Fibroblast of skin of right quadriceps (primary cell): ENCODE data around the gene SPNS2.

Experiments
- DNase-seq: peaks from one replicate; pipeline ENCODE4 v3.0.0-alpha.2; 2013

The SPNS2 gene

DNA sequence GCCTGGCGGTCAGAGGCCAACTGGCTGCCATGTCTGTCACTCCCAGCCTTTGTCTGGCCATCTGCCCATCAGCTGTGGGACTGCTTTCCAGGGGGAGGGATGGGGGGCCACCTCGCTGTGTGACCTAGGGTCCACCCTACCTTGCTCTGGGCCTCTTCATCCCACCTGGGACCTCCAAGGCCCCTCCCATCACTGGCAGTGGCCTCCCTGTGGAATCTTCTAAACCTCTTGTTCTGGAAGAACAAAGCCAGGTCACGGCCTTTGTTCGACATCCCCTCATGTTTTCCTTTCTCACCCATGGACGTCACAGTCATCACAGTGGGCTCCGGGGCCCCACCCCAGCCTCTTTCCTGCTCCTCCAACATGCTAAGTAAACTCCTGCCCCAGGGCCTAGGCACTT lies 24.0 kb downstream of the SPNS2 start:
- DNase-seq = no peak

DNA sequence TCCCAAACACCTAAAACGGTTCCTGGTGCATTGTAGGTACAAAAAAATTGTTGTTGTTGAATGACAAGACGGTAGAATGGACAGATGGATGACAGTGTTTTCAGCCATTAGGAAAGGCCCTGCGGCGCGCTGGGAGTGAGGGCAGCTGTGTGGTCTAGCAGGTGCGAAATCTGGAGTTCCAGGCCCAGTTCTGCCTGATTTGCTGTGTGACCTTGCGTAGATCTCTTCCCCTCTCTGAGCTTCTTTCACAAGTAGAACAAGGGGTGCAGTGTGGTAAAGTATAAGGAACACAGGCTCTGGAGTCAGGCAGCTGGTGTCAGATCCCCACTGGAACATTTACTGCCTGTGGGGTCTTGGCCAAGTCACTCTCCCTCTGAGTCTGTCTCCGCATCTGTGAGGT lies 25.3 kb downstream of the SPNS2 start:
- DNase-seq = no peak

DNA sequence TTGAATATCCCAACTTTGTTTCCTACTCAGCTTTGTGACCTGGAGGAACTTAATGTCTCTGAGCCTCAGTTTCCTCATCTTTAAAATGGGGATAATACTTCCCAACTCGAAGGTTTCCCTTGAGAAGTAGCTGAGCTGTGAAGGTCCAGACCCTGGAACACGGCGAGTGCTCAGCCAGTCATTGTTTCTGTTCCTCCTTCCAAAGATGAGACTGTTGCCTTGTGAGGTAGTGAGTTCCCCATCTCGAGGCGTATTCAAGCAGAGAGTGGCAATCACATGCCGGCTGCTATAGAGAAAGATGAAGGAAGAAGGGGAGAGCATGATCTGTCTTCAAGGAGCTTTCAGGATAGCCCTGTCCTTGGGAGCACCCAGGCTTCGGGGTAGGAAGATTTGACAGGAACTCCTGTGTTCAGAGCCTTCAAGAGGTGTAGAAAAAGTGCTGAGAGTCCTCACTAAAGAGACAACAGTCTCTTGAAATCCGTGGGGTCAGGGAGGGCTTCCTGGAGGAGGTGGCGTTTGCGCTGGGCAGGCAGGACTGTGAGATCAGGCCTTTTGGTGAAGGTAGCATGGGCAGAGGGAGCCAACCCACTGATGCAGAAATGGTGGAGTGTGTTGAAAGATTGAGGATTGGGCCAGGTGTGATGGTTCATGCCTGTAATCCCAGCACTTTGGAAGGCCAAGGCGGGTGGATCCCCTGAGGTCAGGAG lies 27.2 kb downstream of the SPNS2 start:
- no peak for DNase-seq

DNA sequence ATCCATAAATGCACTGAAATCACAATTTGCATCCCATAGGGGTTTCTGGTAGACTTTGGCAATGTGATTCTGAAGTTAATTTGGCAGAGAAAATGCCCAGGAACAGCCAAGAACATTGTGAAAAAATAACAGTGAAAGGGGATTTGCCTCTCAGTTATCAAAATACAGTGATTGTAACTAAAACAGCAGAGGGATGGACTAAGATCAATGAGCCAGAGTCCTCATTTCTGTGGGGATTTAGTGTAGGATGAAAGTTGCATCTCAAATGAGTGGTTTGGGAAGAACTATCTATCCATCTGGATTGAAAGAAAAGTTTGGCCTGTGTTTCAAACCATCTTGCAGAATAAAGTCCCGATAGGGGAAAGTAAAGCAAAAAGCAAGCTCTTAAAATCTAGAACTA lies 28.5 kb downstream of the SPNS2 start:
- no peak for DNase-seq

DNA sequence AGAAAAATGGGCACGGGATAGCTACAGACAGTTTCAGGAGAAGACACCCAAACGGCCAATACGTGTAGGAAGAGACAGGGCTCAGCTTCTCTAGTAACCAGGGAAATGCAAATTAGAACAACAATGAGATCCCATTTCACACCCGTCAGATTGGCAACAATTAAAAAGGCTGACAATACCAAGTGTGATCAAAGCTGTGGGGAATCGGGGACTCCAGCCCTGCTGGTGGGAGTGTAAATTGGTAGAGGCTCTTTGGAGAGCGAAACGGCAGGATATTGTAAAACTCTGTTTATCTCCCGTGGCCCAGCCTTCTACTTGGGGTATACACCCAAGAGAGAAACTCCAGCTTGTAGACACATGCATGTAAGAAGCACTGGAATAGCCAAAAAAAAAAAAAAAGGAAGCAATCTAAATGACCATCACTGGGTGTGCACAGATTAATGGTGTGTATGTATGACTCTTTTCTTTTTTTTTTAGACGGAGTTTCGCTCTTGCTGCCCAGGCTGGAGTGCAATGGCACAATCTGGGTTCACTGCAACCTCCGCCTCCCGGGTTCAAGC lies 29.0 kb downstream of the SPNS2 start:
- no peak for DNase-seq

DNA sequence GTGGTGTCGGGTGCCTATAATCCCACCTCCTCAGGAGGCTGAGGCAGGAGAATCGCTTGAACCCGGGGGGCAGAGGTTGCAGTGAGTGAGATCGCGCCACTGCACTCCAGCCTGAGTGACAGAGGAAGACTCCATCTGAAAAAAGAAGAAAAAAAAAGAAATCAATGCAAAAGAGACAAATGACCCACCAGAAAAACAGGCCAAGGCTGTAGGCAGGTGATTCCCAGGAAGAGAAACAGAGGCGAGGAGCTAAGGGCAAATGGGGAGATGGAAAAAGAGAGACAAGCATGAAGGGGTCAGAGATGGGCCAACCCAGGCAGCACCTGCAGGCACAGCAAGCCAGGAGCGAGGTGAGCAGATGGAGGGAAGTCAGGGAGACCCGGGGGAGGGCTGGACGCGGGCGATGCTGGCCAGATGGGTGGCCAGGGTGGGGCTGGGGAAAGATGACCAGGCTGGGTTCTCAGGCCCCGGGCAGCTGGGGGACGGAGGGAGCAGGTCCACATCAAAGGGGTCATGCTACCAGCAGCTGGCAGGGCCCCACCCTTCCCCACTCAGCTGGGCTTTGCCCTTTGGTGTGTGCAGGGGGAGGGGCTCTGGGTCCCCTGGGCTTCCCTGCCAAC lies 31.0 kb downstream of the SPNS2 start:
- no peak for DNase-seq

DNA sequence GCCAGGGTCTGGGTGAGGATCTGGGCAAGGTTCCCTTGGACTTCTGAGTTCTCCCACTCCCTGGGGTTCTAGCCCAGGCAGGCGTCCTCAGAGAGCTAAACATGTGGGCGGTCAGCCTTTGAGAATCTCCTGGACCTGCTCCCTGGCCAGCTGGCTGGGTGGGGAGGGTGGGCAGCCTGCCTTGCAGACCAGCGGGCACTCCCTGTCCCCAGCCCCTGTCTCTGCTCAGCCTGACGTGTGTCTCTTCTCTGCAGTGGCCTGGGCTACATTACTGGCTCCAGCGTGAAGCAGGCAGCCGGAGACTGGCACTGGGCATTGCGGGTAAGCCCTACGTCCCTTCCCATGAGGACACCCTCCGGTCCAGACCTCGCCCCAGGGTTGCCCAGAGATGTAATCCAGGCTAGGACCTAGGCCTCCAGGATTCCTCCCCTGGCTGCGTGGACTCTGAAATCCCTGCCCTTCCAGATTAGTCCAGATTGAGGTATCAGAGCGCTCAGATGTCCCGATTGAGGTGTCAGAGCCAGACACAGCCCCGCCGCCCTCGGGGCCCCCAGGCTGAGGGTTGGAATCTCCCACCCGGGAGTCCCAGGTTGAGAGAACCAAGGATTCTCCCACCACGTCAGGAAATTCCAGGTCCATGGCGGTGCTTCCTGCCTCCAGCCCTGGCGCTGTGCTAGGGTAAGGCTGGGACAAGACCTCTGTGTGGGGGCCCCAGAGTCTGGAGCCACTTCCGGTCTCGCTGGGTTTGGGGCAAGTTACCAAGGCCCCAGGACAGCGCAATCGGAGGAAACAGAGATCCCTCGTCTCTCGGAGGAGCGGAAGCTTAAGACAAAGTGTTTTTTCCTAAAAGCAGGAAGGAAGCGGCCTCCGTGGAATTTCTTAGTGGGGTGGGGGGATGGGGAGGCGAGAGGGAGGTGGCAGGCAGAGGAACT lies 32.4 kb downstream of the SPNS2 start:
- peak; percentile 11 for DNase-seq

DNA sequence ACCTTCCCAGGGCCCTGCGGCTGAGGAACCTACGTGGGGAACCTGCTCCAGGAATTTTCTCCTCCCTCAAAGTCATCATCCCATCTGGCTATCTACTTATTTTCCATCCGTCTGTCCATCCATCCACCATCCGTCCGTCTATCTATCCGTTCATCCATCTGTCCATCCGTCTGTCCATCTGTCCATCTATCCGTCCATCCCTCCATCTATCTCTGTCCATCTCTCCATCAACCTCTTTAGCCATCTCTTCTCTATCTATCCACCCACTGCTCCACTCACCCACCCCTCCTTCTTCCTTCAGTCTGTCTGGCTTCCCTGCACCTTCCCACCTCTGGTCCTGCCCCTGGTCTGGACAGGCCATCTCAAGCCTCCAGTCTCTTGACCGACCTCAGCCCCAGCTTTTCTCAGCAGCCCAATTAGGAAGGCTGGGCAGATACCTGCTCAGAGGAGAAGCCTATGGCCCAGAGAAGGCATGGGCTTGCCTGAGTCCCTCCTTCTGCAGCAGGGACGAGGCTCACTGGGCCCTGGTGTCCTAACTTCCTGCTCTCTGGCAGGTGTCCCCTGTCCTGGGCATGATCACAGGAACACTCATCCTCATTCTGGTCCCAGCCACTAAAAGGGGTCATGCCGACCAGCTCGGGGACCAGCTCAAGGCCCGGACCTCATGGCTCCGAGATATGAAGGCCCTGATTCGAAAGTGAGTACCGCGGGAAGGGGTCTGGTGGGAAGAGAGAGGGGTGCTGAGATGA lies 33.5 kb downstream of the SPNS2 start:
- DNase-seq = no peak

DNA sequence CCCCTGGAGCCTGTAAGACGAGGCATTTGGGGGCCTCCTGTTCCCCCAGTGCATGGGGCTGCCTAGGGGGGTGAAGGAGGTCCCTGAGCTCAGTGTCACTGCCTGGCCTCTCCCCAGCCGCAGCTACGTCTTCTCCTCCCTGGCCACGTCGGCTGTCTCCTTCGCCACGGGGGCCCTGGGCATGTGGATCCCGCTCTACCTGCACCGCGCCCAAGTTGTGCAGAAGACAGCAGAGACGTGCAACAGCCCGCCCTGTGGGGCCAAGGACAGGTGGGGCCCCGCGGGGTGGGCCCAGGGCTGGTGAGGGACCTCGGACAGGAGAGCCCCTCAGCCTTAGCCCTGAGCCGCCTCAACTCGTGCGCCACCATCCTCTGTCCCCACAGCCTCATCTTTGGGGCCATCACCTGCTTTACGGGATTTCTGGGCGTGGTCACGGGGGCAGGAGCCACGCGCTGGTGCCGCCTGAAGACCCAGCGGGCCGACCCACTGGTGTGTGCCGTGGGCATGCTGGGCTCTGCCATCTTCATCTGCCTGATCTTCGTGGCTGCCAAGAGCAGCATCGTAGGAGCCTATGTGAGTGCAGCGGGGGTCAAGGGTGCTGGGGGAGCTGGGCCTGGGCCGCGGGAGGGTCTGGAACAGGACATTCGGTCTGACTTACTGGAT lies 34.3 kb downstream of the SPNS2 start:
- DNase-seq = no peak

DNA sequence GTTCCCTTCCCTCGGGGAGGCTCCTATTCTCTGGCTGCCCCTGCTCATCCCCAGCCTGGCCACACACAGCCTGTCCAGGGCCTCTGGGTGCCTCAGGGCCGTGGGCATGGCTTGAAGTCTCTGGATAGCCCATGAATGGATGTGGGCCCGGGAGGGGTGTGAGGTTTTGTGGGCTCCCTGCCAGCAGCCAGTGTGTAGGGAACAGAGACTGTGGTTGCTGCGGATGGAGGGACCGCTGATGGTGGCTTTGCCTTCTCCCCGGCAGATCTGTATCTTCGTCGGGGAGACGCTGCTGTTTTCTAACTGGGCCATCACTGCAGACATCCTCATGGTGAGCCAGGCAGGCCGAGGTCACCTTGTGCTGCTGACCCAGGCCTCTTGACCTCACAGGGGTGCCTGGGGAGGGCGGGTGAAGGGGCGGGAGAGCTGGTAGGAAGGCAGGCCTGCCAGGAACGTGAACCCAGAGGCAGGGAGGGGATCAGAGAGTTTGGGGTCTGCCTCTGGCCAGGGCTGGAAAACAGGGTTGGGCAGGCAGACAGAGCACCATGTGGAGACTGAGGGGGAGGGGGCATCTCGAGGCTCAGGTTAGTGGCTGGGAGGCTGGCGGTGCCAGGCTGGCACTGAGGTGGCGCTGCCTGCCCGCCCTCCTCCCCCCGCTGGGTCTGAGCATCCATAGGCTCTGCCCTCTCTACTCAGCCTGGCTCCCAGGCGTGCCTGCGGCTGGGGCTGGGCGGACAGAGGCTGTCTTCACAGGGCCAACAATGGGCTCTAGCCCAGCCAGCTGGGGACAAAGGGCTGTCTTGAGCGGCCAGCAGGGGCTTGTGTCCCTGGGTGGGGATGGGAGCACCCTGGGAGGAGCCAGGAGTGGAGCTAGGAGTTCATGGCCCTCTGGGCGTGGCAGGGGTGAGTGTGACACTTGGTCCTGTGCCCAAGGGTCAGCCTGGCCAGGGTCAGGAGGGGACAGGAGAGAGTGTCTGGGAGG lies 35.1 kb downstream of the SPNS2 start:
- no peak for DNase-seq

DNA sequence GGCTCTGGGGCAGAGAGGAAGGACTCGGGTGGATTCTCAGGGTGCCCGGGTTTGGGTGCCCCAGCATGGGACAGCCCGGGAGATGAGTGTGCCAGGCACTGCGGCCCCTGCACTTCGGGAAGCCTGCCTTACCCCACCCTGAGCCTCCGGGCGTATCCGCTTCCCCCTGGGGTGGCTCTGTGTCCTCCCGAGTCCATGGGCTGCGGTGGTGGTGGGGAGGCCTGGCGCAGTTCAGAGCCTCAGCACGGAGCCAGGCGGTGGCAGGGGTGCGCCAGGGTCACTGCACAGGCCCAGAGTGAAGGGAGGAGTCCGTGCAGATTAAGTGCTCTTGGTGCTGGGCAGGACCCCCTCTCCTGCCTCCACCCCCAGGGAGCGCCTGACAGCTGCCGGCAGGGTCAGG lies 35.8 kb downstream of the SPNS2 start:
- DNase-seq = no peak

DNA sequence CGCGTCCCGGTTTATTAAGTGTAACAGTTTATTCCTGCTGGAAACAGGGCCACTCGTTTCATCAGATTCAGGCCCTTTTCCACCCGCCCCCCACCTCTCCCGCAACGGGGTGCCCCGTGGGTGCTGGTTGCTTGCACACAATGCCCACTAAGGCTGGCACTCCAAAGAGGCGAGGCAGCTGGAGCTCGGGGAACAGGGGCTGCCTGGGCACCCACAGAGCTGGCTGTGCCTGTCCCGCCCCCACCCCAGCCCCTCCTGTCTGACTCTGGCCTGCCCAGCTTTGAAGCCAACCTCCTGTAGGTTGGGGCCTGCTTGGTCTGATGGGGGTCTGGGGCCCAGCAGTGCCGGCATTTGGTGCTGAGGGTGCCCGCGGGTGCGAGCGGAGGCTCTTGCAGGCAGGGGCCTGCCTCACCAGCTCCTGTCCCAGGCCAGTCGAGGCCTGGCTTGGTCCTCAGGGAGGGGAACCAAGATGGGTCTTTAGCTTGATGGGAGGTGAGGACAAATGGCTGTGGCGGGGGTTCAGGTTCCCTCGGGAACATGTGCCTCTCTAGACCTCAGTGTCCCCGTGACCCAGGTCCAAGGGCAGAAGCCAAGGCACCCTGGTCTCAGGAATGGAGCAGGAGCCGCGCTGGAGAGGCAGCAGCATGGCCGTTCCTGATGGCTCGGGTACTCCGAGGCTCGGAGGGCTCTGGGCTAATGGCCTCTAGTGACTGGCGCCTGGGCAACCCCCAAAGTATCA lies 36.4 kb downstream of the SPNS2 start:
- no peak for DNase-seq

DNA sequence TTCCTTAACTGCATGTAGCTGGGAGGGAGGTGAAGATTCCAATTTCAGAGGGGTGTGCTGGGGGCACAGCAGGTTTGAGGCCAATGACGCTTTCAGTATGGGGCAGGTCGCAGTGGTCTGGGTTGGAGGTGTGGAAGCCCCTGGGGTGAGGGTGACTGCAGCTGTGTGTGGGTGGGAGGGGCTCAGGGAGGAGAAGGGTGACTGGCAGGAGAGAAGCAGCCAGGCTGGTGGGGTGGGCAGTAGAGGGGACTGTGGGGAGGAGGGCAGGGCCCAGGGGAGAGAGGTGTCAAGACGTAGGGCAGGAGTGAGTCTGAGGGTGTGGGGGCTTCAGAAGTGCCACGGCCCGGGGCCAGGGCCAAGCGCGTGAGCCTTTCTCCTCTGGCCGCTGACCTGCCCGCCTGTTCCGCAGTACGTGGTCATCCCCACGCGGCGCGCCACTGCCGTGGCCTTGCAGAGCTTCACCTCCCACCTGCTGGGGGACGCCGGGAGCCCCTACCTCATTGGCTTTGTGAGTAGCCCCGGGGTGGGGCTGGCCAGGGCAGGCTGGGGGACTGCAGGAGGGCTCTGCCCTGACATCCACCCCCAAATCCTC lies 37.1 kb downstream of the SPNS2 start:
- no peak for DNase-seq

DNA sequence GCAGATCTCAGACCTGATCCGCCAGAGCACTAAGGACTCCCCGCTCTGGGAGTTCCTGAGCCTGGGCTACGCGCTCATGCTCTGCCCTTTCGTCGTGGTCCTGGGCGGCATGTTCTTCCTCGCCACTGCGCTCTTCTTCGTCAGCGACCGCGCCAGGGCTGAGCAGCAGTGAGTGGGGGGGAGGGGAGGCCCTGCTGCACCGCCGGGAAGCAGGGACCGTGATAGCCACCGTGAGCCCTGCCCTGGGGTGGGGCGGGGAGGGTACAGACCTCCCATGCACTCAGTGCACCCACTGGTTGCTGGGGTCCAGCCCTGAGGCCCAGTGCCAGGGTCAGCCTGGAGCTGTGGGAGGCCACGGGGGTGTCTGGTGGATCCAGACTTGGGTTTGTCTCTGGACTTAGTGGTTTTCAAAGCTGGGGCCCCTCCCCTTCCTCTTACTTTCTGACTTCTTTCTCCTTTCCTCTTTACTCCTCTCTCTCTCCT lies 37.6 kb downstream of the SPNS2 start:
- DNase-seq = peak; percentile 13

DNA sequence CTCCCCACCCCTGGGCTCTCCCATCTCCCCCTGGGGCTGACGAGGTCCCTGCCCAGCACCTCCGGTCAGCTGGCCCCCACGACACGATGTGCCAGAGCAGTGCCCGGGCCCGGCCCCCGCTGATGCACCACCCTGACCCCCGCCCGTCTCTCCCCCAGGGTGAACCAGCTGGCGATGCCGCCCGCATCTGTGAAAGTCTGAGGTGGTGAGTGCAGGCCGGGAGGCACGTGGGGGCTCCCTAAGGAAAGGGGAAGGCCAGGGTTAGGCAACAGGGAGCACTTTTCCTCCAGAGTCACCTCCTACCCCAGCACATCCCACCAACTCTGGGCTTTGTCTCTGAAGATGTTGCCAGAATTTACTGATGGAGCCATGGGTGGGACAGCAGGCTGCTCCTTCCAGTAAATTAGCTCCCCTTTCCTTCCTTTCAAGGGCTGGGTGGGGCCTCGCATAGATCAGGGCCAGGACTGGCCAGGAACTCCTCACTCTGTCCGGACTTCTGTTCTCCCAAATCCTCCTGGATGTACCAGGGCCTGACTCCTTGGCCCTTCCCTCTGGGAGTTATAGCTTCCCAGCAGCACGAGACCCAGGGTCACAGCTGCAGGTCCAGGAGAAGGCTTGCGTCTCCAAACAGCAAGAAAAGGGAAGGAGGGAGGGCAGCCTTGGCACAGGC lies 38.2 kb downstream of the SPNS2 start:
- DNase-seq = no peak

DNA sequence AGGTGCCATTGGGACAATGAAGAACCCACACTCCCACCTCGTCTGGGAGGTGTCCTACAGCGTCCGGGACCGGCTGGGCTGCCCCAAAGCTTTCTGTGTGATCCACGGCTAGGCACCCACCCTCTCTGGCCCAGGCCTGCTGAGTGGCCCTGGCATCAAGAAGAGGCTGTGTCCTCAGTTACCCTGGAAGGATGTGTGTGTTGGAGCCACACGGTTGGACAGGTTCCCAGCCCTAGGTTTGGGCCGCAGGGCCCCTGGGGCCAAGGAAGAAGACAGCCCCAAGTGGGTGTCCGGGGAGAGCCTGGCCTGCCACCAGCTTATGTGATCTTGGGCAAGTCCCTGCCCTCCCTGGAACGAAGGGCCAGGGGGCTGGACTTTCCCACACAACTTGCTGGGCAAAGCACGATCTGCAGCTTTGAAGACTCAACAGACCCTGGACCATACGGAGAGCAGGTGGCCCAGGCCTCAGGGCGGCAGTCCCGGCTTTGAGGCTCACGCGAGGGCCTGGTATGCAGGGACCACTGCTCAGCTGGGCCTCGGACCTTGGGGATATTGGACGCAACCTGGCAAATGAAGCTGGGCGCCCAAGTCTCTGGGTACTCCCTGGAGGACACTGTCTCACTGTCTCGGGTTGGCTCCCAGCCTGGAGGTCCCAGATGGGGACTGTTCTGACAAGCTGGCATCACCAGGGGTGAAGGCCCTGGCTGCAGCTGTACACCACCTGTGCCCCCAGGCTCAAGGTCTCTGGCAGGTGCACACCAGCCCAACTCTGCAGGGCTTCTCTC lies 39.0 kb downstream of the SPNS2 start:
- DNase-seq = no peak

DNA sequence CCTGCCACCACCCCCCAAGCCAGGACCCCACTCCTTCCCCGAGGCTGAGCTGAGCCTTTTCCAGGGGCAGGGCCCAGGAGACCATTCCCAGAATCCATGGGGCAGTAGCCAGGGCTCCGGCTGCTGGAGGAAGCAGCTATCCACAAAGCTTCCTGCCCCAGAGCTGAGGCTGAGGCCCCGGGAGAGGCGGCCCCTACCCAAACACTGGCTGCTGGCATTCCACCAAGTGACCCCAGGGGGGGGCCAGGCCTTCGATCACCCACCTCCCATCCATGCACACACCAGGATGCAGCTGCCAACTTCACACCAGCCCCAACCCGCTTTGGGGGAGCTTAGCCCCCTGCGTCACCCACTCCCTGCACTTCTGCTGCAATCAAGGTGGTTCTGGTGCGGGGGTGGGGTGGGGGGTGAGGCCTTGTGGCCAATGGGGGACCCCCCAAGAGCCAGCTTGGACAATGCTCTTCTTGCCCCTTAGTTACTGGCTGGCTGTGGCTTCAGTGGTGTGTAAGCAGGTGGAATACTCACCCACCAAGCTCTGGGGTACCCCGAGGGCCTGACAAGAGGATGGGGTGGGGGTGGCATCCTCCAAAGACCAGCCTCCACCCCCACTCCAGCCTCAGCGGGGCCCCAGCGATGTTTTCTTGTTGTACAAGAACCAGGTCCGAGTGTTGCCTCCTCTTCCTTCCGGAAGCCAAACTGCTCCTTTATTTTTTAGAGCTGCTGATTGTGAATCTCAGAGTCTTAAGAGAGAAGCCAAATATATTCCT lies 39.7 kb downstream of the SPNS2 start:
- no peak for DNase-seq
